NCI-H2196 treated with DMSO at 0.1 percent for 48 hours (cell line): ENCODE results near the gene TUBGCP2.
"Not testable (repeated sequence)": the region's sequence is repeated elsewhere in the genome, so short reads cannot be mapped to it uniquely, and the experiment has no call there.

Source experiments
- DNase-seq: peaks from one replicate; lab custom pipeline; 2025; ENCODE audit not compliant: unreplicated experiment; lab: John Stamatoyannopoulos, UW

Gene TUBGCP2

DNA sequence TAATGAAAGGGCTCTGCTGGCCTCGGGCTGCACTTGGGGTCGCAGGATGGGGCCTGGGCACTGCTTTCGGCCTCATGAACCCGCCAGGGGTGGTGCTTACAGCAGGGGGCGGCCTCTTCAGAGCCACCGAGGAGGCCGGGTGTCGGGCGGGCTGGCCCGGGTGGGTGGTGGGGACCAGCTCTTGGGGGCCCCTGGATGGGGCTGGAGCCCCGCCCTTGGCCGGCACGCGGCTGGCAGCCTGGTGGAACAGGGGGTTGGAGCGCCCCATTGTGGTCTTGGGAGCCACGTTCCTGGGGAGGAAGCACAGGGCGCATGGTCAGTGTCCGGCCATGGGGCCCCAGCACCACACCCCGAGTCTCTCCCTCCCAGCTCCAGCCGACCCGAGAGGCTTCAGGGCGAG is 40.8 kb downstream of the TUBGCP2 start:
- DNase-seq = no peak

- no peak for DNase-seq
Observed at GRCh38 chr10:133267293-133267692, 41.4 kb downstream of the TUBGCP2 start.

- DNase-seq = no peak
Observed at GRCh38 chr10:133266056-133266795, 42.4 kb downstream of the TUBGCP2 start.

DNA sequence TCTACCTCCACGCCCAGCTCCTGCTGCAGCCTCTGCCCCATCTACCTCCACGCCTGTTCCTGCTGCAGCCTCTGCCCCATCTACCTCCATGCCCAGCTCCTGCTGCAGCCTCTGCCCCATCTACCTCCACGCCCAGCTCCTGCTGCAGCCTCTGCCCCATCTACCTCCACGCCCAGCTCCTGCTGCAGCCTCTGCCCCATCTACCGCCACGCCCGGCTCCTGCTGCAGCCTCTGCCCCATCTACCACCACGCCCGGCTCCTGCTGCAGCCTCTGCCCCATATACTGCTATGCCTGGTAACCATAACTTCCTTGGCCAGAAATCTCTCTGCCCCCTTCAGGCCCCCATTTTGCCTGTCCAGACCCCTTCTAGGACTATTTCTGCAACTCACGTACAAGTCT is 43.6 kb downstream of the TUBGCP2 start:
- not testable (repeated sequence) for DNase-seq

DNA sequence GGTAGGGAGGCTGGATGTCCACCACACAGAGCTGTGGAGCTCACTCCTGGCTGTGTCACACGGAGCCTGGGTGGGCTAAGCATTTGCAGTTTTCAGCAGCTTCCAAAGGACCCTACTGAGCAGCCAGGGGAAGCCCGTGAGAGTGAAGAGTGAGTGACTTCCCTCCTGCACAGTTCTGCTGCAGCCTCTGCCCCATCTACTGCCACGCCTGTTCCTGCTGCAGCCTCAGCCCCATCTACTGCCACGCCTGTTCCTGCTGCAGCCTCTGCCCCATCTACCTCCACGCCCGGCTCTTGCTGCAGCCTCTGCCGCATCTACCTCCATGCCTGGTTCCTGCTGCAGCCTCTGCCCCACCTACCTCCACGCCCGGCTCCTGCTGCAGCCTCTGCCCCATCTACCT is 44.2 kb downstream of the TUBGCP2 start:
- no peak for DNase-seq

GRCh38 chr10:133263674-133264073 is 45.0 kb downstream of the TUBGCP2 start:
- no peak for DNase-seq

DNA sequence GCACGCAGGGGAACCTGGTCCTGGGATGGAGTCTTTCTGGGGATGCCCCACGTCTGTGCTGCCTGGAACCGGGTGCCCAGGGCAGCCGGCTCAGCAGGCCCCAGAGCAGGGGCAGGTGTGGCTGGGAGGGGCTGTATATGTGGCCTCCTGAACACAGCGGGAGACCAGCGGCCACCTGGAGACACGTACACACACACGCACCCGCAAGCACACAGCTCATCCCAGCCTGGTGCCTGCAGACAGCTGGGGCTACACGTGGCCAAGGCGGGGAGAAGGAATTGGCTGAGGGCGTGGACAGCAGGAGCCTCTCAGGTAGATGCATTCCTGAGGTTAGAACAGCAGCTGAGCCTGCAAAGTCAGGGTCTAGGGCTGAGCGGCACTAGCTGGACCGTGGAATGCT is 46.0 kb downstream of the TUBGCP2 start:
- no peak for DNase-seq

- DNase-seq = peak; percentile 40
Observed at GRCh38 chr10:133261726-133262325, 46.8 kb downstream of the TUBGCP2 start.

GRCh38 chr10:133260895-133261725 is 47.6 kb downstream of the TUBGCP2 start:
- no peak for DNase-seq

GRCh38 chr10:133259602-133259989 is 49.1 kb downstream of the TUBGCP2 start:
- DNase-seq = no peak

- DNase-seq = no peak
Observed at GRCh38 chr10:133258818-133259601, 49.7 kb downstream of the TUBGCP2 start.

GRCh38 chr10:133258066-133258817 is 50.4 kb downstream of the TUBGCP2 start:
- no peak for DNase-seq

DNA sequence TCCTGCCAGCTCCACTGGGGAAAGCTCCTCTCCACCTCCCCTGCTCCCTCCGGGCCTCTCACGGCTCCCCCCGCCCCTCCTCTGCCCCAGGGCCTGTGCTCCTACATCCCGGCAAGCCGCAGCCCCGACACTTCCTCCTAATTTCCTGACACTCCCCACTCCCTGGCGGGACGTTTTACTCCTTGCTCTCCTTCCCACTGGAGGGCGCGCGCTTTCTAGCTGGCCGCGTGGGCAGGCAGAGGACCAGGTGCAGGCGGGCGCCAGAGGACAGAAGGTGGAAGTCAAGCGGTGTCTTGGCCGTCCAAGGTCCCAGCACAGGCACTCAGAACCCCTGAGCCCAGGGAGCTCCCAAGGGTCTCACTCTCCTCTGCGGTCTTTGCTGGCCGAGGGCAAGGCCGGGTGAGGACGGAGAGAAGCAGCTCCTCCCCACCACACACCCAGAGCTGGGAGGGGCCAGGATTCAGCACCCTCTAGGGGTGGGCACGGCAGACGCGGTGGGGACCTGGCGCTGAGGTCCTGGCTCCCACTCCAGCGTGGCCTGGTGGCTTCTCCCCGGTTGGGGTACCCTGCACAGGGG is 51.1 kb downstream of the TUBGCP2 start:
- no peak for DNase-seq

GRCh38 chr10:133255323-133255722 is 53.3 kb downstream of the TUBGCP2 start:
- no peak for DNase-seq

GRCh38 chr10:133254421-133255120 is 54.1 kb downstream of the TUBGCP2 start:
- no peak for DNase-seq

DNA sequence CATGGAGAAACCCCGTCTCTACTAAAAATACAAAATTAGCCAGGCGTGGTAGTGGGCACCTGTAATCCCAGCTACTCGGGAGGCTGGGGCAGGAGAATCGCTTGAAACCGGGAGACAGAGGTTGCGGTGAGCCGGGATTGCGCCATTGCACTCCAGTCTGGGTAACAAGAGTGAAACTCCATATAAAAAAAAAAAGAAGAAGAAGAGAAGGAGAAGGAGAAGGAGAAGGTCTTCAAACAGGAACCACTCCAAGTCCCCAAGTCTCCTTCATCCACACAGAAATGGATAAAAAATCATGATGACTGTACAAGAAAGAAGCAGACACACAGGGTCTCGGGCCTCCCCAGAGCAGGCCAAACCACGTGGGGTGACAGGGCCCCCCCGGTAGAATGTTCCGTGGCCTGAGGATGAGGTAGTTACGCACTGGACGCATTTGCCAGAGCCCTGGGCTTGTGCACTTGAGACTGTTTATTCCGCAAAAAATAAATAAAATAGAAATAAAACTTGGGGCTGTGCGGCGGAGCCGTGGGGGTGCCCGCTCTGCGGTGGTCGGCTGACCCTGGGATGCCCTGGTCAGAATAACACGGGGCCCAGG is 55.2 kb downstream of the TUBGCP2 start:
- DNase-seq = no peak

GRCh38 chr10:133252223-133252552 is 56.5 kb downstream of the TUBGCP2 start:
- DNase-seq = no peak

DNA sequence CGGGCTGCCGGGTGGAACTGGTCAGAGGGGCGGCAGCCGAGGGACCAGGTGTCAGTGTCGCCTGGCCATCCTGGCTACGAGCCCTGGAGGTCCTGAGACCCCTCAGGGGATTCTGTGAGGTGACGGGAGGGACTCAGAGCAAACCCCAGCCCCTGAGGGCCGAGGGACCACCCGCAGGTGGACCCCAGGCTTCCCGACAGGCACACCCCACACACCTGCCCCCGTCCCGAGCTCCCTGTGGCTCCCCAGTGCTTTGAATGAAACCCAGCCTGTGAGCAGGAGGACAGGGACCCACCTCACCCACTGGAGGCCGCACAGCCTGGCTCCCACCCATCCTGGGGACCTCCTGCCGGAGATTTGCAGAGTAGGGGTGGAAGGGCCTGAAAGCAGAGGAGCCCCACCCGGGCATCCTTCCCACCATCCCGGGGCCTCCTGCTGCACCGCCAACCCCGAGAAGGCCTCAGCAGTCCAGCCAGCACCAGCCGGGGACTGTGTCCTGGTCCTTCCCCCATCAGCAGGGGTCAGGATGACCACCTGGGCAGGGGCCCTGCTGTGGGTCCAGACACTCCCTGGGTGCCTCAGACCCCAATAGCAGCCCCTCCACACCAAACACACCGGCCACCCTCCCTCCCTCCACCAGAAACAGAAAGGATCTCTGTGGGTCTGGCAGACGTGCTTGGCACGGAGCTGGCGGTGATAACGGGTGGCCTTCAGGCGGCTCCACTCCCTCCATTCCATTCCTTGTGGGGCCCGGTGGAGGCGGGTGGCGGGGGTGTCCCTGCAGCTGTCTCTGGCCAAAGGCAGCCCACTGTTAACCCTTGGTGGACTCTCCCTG is 57.1 kb downstream of the TUBGCP2 start:
- DNase-seq = no peak
